ENCODE measurements around the gene PCNX1.

The PCNX1 gene

GRCh38 chr14:71150737-71151136 lies 243.5 kb downstream of the PCNX1 start:
- DNase-seq (ENCODE audit: low read depth in 2 of 2), result no peak

DNA sequence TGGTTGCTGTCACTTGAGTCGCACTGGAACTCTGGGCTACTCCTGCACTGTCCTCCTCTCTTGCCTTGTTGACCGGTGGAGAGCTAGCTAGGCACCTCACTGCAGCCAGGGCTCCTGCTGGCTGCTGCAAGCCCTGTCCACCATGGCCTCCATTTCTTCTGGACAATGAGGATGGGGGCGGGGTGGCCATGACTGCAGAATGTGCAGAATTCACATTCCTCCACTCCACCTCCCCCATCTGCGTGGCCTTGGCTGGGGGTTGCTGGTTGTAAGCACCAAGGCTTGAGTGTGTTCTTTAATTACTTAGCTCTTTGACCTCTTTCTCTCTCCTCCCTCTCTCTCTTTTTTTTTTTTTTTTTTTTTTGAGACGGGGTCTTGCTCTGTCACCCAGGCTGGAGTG lies 248.5 kb downstream of the PCNX1 start:
- no peak for DNase-seq (ENCODE audit: low read depth in 2 of 2)

DNA sequence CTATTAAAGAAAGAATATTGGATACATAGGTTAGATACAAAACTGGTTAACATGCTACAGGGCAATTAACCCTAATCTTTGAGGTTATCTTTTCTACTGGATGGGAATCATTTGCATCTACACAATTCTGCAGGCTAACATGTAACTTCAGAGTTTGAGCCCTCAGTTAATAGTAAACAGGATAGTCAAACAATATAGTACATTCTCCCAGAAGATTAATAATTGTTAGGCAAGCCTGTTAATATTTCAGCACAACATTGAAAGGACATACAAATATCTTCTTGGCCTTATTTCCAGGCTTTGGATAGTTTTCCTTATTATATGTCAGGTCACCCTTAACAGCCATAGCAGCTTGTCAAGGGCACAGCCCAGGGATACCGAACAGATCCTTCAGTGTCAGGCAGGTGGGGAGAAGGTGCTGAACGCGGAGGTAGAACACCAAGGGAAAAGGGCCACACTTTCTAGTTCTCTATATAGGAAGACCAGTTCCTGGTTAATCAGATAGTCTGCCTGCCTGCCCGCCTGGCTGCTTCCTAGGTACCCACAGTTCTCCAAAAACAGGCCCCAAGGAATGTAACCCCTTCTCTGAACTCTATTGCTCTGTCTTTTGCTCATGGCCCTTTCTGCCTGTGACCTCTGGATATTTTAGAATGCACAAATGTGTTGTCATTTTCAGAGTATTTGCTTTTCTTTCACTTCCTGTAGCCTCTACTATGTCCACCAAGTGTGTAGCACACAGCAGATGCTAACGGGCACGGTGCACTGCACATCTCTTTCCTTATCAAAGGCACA lies 256.0 kb downstream of the PCNX1 start:
- DNase-seq (ENCODE audit: low read depth in 2 of 2), result no peak

- DNase-seq (ENCODE audit: low read depth in 2 of 2), result no peak
These were observed 256.8 kb downstream of the PCNX1 start for GRCh38 chr14:71163842-71164629.

Measured in stimulated activated CD8-positive, alpha-beta memory T cell treated with anti-CD3 and anti-CD28 coated beads, Interleukin-15, amount 100 ng/mL, for 4 hours (primary cell).